ENCODE results near the gene TBC1D22A.
A peak's percentile ranks its signal among the peaks of the same experiment; 100 is the strongest.

Gene TBC1D22A

DNA sequence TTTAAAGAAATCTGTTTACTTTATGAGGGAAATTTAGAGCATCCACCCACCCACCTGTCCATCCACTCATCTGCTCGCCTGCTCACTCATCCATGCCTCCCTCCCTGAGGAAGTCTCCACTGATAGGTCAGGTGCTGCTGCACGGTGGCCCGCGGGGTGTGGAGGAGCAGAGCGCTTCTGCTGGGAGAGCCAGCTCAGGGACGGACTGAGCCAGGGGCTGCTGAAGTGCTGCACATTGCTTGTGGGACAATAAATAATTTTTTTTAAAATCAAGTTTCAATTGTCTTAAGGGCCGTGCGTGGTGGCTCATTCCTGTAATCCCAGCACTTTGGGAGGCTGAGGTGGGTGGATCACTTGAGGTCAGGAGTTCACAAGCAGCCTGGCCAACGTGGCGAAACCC lies 148.9 kb downstream of the TBC1D22A start:
- DNase-seq, result no peak

DNA sequence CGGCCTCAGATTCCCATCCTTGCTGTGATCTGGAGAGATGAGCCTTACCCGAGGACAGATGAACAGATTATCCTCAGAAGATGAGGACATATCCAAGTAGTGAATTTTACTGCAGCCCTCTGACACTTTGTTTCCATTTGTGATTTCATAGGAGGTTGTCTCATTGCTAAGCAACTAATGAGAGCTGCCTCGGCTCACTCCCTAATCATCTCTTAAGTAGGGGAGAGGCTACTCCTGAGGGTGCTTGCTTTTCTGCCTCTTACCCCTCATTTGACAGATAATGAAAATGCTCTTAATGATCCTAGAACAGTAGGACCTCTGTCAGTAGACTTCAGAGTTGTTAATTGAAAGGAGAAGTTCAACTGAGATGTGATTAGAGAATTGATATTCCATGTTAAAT lies 150.9 kb downstream of the TBC1D22A start:
- DNase-seq, result no peak

DNA sequence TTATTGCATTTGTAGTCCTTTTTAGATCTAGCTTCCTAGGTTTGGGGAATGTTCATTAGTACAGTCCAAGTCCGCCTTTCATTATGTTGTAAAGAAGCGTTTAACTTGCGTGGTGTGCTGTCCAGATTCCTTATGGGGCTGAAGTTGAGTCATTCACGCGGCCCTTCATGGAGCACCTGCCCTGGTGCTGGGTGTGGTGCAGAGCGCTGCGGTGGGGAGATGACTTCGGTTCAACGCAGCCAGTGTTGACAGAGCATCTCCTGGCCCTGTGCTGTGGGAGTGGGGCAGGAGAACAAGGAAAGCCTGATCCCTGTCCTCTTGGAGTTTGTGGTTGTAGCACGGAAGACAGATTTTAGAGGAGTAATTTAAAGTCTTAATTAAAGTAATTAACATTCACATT lies 152.0 kb downstream of the TBC1D22A start:
- no peak for DNase-seq

DNA sequence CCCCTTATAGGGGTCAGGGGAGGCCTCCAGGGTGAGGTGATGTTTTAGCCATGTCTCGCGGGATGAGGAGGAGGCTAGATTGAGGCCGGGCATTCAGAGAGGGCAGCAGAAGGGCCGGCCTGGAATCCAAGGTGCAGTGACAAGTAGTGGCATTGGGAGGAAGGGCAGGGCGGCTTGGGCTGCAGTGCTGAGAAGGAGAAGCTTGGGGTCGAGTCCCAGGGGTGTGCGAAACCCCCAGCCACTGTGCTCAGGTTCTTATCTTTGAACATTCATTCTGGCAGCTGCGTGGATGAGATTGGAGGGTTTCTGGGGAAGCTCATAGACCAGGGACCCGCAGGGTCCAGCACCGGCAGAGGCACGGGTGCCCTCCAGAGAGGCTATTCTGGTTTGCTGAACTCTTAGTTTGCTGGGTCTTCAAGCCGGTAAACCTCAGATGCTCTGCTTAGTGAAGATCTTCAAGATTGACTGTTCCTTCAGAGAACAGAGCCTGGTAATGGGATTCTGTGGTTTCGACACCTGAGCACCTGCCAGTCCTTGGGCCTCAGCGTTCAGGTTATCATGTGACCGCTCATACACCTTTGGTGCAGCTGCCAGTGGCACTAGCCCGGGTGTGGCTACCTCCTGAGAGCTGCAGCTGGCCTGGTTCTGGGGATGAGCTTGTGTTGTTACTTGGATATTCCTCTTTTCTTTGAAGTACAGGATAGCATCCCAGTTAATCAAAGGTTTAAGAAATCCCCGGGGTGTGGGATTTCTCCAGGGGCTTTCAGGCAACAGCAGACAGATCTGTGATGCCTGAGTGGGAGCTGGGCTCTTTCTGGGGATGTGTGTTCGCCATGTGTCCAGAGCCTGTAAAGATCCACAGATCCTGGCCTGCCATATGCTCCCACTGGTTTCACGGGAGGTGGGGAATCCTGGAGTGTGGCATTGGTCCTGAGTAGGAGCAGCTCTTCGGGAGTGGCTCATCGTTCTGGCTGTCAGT lies 152.8 kb downstream of the TBC1D22A start:
- no peak for DNase-seq

DNA sequence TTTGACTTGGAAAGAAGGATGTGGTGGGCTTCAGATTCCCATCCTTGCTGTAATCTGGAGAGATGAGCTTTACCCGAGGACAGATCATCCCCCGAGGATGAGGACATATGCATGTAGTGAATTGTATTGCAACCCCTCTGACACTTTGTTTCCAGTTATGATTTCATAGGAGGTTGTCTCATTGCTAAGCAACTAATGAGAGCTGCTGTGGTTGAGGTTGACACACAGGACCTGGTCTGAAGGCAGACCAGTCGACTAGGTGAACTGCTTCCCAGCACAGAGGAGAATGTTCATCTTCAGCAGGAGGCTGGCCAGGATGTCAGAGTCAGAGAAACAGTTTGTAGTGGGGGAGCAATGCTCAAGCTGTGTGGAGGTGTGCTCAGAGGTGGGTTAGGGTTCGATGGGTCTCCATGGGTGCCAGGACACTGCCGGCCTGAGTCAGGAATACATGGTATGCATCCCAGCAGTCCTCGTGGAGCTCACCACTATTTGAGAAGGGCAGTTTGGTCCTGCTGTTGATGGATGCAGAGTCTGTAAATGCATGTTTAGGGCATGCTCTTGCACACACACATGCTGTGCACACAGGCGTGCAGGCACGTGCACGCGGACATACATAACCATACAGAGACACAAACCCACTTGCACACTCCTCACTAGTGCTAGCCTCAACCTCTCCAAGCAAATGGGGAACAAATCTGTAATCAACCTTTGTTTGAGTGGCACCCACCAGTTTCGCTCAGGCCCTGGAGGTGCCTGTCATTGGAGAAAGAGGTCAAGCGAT lies 153.7 kb downstream of the TBC1D22A start:
- DNase-seq, result no peak

DNA sequence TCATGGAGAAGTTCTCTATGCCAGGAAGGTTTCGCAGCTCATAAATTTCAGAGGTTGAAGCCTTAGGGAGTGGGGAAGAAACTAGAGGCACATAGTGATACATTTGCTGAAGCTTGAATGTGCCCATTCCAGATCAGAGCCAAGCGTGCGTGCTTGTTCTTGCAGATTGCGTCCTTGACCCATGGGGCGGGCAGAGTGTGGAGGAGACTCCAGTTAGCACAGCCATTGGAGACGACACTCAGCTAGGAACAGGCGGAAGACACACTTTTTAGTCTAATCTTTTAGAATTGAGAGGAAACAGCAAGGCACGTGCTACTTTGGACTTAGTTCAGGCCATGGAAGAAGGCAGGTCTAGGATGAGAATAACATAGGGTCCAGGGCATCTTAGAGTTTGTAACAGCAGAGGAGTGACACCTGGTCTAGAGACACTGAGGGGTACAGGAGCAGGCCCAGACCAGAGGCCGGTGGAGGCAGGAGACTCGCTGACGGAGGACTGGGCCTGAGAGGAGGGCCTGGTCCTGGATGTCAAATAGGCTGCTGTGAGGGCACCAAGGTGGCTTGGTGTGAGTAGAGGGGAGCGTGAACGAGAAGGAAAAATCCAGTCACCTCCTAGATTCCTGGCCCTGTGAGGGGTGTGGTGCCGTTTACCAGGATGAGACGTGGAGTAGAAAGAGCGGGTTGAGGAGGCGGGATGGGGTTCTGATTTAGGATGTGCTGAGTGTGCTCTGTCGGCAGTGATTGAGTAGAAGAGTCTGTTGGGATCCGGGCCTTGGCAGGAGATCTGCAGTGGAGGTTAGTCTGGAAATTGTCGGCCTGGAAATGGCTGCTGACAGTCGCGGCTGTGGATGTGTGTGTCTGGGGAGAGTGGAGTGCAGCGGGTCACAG lies 154.7 kb downstream of the TBC1D22A start:
- no peak for DNase-seq

DNA sequence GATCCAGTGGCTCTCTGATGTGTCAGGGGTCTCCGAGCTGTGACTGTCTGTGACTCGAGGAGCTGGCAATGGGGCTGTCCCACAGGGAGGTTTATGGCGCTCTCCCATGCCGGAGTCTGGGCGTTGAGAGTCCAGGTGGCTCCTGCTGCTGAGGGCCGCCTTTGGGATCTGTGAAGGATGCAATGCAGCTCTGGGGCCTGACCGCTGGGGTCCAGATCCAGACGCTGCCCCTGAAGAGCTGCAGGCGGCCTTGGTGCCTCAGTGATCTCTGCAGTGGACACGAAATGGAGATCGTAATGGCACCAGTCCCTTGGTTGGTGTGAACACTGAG lies 155.3 kb downstream of the TBC1D22A start:
- no peak for DNase-seq

DNA sequence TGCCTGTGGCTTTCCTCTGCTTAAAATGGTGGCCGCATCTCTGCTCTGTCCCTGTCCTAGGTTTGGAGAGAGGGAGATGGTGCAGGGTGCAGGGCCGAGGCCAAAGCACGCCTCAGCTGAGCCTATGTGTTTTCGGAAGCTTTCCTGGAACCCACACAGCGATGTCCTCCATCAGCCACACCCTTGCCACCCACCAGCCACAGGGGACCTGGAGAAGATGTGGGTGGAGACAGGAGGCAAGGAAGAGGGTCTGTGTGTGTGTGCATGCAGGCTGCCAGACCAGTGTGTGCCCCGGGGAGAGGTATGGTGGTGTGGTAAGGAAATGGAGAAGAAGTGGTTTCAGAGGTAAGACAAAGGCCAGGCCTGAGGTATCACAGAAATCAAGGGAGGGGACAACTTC lies 155.7 kb downstream of the TBC1D22A start:
- DNase-seq, result no peak

DNA sequence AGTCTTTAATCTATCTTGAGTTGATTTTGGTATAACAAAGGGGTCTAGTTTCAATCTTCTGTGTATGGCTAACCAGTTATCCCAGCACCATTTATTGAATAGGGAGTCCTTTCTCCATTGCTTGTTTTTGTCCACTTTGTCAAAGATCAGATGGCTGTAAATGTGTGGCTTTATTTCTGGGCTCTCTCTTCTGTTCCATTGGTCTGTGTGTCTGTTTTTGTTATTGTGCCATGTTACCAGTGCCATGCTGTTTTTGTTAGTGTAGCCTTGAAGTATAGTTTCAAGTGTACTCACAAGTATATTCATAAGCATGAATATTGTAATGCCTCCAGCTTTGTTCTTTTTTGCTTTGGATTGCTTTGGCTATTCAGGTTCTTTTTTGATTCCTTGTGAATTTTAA lies 159.6 kb downstream of the TBC1D22A start:
- DNase-seq, result no peak

DNA sequence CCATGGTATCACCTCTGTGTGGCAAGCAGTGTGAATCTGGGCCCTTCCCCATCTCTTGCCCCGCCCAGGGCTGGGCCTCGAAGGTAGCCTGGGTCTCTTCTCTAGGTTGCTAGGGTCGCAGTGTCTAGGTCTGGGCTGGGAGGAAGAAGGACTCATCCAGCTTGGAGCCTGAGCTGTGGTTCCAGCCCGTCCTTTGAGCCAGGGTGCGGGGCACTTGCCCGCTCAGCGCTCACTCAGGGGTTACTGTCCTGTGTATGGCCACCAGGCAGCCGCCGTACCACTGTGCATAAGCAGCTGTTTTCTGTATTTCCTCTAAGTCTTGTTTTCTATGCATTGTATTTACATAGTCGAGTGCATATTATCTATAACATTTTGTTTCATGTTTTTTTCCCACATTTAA lies 160.9 kb downstream of the TBC1D22A start:
- DNase-seq, result no peak

DNA sequence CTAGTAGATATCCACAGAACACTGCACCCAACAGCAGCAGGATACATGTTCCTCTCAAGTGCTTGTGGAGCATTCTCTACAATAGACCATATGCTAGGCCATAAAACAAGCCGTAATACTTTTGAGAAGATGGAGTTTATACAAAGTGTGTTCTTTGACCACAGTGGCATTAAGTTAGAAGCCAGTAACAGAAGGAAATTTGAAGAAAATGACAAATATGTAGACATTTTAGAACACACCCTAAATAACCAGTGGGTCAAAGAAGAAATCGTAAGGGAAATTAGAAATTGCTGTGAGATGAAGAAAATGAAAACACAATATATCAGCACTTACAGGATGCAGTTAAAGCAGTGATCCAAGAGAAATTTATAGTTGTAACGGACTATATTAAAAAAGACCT lies 163.4 kb downstream of the TBC1D22A start:
- DNase-seq, result no peak

DNA sequence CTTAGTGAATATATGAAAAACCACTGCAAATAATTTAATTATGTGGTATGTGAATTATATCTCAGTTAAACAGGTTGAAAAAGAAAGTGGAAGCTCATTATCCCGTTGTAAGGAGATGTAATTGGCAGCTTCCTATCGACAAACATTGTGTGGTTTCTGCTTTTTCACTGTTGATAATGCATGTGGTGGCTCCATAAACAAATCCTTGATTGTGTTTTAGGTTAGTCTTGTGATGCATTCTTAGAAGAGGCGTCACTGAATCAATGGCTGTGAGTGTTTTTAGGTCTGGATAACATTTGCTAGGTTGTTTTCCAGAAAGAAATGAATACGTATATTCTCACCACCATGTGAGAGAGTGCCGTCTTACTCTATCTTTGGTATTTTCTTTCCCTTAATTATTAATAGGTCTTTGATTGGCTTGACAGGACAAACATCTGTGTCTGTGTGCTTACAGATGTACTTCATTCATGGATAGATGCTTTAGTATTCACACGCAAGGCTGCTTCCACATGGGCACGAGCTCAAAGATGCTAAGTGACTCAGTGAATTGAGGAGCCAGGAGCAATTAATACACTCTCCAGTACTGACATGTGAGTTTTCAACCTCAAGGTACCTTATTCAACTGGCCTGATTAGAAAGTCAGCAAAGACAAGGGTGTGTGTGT lies 166.7 kb downstream of the TBC1D22A start:
- peak; percentile 59 for DNase-seq

DNA sequence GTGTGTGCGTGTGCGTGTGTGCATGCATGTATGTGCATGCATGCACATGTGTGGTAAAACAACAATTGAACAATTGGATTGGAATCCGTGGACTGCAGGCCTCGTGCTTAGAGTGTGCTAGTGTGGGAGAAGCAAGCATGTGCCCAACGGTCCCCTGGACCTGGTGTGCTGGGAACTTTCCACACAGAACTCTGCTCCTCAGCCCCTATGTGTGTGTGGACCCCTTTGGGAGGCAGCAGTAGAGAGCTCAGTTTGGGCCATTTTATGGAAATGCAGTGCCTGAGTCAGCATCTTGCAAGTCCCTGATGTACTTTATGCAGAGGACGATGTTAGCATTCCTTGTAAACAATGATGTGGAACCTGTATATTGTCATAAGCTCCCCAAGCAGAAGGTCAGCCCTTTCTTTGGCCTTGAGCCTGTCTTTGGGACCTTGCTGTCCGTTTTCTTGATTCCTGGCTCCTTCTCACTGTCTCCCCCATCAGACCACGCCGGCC lies 167.3 kb downstream of the TBC1D22A start:
- DNase-seq, result no peak

DNA sequence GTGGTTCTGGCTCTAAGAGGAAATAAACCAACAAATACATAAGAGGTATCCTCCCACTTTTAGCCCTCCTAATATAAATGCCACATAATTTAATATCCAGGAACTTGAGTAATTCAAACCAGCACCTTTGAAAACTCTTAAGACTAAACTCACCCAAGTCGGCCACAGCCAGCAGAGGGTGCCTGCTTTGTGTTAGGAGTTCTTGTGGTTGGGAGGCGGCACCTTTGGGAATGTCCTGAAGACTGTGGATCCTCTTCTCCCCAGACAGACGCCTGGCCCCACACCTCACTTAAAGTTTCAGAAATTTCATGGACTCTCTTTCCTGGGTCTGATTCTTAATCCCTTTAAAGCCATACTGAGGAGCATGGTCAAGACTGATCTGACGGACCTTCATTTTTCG lies 169.0 kb downstream of the TBC1D22A start:
- peak; percentile 39 for DNase-seq

DNA sequence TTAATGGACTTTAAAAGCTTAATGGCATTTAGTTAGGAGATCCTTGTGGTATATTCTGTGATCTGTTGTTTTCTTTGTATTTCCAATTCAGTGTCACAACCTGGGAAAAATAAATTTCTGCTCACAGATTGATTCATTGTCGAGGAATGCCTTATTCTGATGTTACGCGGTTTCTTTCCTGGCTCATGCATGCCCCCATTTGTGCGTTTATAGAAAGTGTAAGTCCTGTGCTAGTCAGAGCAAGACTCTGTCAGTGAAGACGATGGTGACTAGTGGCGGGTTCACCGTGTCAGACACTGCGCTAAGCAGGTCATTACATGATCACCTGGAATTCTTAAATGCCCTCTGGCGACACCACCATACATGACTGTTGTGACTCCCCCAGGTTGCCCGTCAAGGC lies 169.4 kb downstream of the TBC1D22A start:
- peak; percentile 28 for DNase-seq

DNA sequence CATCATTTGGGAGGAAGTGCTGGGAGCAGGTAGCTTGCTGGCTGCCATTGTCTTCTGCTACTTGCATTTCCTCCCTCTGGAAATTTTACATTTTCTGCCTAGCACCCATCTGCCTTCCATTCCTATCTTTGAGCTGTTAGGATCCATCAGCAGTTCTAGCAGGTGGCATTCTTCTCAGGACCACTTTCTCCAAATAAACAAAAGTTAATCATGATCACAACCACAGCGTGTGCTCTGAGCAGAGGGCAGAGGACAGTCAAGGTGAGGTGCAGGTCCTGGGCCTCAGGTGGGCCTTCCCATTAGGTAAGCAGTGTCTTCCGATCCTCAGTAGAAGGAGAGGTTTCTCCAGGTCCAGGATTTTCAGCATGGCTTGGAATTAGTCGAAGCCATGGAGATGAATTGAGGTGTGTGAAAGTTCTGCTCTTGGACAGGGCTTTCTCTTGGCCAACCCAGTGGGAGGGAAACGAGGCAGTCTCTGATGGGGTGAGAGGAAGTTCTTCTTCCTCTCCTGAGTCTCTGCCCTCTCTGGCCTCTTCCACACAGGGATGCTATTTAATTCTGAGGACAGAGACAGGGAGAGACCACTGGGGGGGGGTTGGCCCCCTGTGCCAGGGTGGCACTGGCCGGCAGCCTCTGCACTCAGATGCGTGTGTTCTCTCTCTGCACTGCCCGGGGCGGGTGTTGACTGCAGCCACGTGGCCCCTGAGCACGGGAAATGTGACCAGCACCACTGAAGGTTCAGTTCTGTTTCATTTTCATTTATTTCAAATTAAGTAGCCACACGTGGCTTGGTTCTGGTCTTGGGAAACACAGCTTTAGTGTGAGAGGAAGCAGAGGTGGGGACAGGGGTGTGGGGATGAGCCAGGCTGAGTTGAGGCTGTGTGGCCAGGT lies 170.8 kb downstream of the TBC1D22A start:
- DNase-seq, result no peak

DNA sequence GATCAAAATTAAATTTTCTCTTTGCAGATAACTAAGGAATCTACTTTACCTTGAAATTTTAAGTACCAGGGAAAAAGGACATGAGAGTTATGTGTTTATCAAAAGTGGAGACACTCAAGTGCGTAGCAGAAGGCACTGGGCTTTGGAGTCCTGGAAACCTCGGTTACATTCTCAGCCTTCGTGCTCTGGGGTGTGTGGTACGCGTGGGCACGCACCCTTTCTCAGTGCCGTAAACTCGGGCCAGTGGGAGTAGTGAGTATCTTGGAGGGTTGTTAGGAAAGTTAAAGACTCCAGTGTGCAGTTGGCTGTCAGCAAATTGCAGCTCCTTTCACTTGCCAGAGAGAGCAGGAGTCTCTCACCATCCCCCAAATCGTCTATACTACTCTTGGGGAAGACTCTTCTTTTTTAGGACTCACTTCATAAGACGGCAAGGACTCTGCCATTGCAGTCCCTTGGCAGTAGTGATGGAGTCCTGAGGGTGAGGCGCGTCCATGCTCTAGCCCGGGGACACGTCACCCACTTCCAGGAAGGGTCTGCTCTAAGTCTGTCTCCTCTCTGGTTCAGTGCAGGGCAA lies 171.8 kb downstream of the TBC1D22A start:
- no peak for DNase-seq

DNA sequence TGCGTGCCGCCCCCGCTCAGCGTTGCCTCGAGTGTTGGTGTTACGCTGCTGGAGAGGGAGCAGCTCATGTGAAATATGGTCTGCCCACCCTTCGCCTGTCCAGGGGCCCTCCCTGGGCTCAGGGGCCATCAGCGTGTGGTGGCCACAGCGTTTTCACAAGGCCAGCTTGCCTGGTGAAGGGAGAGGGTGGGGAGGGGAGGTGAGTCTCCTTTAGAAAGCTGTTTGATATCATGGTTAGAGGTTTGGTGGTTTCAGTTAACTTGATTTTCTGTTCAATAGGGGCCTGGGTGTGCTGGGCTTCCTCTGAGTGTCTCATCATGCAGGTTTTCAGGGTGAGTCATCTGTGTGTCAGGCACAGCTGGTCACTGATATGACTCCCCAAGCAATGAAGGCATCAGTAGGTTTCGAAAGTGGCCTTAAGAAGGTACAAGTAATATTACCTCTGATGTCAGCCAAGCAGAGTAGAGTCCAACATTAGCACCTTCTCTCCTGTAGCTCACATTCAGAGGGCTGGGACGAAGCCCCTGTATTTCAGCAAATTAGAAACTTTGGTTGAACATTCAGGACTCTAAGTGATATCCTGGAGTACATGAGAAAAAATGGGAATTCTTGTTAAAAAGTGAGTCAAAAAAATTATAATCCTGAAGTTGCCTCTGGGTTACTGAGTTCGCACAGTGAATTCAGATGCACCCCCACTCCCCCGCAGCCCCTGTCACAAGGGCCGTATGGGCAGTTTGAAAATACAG lies 172.5 kb downstream of the TBC1D22A start:
- DNase-seq, result peak; percentile 94

DNA sequence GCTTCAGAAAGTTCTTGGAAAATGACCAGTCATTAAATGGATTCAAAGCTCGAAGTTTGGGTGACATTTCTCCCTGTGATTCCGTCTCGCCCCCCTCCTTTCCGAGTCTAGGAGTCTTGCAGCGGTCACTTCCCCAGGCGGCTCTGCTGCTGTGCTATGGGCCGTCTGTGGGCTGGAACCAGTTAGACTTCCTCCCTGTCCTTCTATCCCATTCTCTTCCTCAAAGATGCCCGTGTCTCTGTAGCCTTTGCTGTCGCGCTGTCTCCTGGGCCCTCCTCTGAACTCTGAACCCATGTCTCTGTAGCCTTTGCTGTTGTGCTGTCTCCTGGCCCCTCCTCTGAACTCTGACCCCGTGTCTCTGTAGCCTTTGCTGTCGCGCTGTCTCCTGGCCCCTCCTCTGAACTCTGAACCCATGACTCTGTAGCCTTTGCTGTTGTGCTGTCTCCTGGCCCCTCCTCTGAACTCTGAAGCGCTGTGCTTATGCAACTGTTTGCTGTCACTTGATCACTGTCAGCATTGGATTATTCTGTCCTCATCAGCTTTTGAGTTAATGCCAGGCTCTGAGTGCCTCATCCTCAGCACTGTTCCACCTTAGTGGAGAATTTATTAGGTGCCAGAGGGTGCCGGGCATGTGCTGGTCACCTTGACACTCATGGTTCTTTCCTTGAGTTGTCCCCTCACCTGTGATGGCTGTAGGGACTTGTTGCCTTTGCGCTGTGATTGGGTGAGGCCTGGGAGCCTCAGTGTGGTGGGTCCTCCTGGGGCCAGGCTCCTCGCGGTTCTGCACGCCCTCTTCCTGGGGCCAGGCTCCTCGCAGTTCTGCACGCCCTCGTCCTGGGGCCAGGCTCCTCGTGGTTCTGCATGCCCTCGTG lies 173.3 kb downstream of the TBC1D22A start:
- no peak for DNase-seq
